G401.6 (cell line): ENCODE measurements around the gene CRYBB1.

ENCODE experiments used
- FAIRE-seq: peaks from 2 replicates; lab custom pipeline; 2012; peaks lifted over from hg19 to GRCh38; lab: Jason Lieb, UNC

Gene CRYBB1

DNA sequence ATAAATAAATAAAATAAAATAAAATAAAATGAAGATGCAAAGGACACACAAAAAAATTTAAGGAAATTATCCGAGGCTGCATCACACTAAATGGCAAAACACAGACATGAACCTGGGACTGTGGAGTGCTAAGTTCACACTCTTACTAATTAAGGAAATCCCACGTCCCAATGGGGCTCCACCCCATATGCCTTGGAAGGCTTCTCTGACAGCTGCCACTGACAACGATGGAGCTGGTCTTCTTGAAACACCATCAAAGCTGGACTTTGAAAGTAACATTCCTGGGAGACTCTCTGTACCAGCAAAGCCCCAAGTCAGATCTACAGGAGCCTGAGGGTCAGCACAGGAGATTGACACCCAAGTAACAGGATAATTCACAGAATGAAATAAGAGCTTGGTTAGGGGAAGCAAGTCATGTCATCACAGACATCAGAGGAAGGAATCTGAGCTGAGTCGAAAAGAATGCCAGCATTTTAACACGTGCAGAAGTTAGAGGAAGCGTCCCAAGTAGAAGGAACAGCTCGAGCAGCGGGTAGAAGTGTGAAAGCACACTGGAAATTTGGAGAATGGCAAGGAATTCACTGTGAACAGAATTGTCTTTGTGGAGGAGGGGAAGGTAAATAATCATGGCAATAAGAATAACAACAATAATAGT is 41.7 kb downstream of the CRYBB1 start:
- no peak for FAIRE-seq

DNA sequence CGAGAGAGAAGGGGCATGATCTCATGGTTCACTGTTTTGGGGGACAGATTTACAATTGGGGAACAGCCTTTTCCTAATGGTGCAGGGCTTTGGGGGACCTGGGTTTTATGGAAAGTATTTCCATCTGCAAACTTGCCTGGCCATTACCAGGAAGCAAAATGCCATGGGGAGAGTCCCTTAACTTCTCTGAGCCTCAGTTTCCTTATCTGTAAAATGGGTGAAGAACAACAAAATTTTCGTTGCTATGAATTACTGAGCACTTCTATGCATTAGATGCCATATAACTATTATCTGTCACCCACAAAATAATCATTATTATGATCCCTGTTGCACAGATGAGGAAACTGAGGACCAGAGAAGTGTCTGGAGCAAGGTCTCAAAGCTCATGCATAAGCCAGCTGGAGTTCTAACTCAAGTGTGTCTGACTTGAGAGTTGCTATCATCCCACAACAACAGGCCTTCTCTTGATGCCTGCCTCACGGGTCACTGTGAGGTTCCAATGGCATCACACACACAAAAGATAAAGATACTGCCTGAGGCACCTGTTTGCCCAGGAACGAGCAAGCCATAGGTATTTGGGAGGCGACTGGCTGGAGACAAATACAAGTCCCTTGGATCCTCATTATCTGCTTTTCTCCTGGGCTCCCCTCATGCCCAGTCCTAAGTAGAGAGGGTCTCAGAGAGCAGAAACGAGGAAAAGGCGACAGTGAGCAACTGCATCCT is 43.7 kb downstream of the CRYBB1 start:
- no peak for FAIRE-seq

DNA sequence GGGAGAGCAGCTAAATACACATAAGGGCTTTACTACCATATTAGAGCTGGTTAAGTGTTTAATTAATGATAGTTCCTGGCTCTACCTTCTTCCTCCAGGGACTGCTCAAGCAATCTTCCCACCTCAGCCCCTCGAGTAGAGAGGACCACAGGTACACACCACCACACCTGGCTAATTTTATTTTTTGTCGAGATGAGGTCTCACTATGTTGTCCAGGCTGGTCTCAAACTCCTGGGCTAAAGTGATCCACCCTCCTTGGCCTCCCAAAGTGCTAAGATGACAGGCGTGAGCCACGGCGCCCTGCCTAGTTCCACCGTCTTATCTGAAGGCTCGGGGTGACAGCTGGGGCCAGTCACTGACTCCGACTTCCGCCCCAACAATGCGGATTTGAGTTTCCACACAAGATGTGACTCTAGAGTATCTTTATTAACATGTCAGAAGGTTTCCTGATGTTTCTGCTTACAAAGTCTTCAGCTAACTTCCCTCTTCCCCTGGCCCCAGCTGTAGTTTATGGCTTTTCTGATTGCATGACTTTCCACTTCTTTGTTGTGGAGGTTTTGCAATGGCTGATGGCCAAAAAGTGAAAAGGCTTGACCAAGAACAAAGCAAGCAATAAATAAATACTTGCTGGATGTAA is 44.7 kb downstream of the CRYBB1 start:
- FAIRE-seq: no peak

DNA sequence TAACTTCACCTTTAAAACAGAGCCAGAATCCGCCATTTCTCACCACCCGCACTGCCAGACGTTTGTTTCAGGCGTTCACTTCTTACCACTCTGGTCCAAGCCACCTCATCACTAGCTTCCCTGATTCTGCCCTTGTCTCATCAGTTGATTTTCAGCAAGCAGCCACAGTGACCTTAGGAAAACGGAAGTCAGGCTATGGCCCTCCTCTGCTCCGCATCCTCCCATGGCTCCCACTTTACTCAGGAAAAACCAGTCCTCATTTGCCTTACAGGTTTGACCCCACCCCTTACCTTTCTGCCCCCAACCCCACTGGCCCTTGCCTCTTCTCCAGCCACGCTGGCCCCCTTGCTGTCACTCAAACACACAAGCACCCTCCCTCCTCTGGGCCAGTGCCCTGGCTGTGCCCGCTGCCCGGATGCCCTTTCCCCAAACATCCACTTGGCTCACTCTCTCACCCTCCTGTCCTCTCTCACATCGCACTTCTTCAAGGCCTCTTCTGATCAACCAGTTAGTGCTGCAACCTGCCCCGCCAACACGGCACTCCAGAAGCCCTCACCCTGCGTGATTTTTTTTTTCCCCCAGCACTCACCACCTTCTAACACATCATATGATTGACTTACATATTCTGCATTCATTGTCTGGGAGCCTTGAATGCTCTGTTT is 46.8 kb downstream of the CRYBB1 start:
- no peak for FAIRE-seq

DNA sequence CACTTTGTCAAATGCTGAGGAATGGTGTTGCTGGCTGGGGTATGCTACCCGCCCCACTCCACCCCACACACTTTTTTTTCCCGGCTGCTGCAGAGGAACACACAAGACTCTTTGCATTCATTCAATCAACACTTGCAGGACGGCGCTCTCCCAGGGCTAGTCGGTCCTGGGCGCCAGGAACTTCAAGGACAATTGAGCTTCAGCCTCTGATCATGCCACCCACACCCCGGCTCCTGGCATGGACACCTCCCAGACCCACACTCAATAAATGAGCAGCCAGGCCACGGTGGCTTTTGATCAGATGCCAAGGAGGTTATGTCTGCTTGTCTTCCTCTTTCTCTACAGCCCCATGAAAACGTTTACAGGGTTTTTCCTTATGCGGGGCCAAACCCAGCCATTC is 47.7 kb downstream of the CRYBB1 start:
- no peak for FAIRE-seq

DNA sequence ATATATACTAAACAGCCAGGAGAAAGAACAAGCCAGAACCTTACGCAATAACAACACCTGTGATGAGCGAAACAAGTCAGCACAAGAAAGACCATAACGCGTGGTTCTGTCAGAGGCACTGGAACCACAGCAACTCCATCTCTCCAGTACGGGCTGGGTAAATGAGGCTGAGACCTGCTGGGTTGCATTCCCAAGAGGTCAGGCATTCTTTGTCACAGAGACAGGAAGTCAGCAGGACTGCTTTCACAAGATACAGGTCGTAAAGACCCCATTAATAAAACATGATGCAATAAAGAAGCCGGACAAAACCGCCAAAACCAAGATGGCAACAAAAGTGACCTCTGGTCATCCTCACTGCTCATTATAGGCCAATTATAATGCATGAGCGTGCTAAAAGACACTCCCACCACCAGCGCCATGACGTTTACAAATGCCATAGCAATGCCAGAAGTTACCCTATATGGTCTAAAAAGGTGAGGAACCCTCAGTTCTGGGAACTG is 49.6 kb downstream of the CRYBB1 start:
- FAIRE-seq: no peak

DNA sequence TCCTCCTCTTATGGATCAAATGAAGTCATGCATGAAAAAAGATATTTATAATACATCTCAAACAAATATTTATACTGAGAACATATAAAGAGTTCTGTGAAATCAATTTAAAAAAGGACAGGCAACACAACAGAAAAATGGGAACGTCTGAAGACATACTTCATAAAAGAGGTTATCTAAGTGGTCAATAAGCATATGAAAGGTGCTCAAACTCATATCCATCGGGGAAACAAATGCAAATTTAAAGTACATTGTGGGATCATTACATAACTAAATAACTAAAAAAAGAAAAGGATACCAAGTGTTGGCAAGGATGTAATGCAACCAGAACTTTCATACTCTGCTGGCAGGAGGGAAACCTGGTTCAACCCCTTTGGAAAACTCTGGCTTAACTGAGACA is 50.2 kb downstream of the CRYBB1 start:
- FAIRE-seq: no peak

DNA sequence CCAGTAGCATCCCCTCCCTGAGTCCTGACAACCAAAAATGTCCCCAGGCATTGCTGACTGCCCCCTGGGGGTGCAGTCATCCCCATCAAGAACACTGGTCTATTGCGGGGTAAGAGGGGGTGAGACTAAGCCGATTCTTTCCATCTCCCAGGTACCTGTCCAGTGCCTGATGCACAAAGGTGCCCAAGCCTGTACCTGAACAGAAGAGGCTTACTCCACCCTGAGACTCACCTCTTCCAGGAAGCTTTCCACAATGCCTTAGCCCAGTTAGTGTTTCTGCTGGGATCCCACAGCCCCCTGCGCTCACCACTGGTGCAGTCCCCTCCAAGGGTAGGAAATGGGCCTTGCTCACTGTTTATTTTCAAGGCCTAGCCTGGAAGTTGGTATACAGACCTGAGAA is 50.8 kb downstream of the CRYBB1 start:
- FAIRE-seq: no peak

DNA sequence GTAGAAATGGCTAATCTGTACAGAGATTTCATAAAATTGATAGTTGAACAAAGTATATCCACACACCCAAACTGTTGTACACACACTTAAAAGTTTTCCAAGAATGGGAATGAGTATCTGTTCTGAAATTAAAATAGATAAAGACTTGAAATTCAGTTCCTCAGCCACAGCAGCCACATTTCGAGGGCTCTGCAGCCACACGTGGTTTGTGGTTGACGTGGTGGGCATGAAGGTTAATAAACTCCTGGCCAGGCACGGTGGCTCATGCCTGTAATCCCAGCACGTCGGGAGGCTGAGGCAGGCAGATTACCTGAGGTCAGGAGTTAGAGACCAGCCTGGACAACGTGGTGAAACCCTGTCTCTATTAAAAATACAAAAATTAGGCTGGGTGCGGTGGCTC is 51.9 kb downstream of the CRYBB1 start:
- no peak for FAIRE-seq

DNA sequence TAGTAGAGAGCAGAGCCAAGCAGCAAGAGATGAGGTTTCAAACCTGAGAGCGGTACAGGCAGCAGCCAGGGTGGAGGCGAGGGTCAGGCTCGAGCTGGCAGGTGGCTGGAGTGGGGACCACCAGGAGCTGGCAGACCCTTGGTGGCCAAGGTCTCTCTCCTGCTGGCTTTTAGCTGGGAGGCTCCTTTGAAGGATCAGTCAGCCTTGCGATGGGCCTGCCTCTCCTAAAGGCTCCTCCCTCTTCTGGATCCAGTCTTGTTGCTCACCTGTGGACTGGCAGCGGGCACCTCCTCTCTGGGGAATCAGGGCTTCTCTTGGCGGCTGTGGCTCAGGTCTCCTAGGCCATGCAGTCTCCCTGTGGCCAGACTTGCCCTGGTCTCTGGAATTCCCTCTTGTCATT is 52.6 kb downstream of the CRYBB1 start:
- no peak for FAIRE-seq

DNA sequence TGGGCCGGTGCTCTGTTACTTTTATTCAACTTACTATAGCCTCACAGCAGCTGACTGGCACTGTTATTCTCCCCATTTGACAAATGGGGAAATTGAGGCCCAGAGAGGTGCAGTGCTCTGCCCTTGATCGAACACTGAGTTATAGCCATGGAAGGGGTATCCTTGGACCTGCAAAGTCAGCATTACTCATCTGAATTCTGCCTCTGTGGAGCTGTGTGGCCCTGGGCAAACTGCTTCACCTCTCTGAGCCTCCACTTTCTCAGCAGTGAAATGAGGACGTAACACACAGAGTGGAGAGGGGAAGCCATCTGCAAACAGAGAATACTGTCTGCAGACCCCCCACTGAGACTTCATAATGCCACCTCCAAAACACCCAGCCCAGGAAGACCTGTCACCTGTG is 53.2 kb downstream of the CRYBB1 start:
- no peak for FAIRE-seq

DNA sequence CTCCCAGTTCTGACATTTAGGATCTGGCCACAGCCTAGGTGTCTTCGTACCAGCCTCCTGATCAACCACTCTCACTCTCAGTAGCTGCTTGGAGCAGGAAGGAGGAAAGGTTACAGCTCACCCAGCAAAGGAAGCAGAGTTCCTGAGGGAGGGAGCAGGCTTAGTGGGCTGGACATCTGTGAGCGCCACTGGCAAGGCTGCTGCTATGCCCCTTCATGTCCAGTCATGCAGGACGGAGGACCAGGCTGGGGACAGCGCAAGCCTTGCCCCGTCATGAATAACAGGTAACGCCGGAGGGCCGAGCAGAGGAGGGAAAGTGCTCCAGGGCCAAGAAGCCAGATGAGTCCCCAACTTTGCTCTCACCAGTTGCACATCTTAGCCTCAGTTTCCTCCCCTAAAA is 53.6 kb downstream of the CRYBB1 start:
- FAIRE-seq: no peak

DNA sequence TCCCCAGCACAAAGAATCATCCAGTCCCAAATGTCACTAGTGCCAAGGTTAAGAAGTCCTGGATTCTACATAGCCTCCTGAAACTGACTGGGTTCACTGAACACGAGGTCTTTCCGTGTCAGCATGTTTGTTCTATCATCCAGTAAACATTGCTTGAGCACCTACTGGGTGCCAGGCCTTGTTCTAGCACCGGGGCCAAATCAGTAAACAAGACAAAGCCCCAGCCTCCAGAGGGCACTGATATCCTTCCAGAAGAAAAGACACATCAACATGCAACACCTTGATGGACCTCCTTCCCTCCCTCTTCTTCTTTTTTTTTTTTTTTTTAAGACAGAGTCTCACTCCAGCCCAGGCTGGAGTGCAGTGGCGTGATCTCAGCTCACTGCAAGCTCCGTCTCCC is 54.8 kb downstream of the CRYBB1 start:
- FAIRE-seq: no peak

DNA sequence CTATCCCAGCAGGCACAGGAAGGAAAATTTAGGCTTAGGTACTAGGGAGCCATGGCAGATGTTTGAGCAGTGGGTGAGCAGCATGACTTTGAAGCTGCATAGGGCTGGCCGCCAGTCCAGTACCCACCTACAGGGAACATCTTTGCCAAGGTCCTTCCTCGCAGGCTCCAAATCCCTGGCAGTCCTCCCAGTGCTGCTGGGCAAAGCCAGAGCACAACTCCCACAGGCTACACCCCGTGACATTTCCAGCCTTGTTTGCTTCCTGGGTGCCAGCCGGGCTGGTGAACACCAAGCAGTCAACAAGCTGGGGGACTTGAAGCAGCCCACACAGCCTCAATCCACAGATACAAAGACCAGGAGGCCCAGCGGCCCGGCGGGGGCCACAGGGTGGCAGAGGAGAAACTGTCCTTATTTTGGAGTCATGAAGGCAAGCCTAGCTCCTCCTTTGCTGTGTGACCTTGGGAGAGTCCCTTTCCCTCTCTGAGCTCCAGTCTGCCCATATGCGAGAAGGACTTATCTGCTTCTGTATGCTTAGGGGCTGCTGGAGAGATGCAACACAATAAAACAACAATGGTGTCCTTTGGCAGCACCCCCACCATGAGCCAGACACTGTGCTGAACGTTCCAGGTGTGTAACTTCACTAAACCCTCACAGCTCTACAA is 55.9 kb downstream of the CRYBB1 start:
- no peak for FAIRE-seq

DNA sequence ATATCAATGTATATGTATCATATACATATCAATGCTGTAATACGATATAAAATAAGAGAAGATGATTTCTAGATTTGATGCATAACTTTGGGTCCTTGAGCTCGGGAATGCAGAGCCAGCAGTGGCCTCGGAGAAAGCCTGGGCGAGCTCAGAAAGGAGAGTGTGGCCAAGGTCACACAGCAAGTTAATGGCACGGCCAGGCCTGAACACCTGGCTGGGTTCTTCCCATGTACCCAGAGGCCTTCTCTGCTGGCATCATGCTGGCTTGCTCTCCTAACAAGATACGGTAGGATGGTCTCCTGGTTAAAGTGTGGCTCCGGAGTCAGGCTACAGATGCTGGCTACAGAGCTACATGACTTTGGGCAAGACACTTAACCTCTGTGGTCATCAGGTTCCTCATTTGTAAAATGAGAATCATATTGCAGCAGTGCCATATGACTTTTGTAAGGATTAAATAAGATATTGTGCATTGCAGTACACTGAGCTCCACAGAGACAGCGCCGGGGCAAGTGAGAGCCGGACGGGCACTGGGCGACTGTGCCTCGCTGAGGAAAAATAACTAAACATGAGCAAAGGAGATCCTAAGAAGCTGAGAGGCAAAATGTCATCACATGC is 57.8 kb downstream of the CRYBB1 start:
- FAIRE-seq: no peak

DNA sequence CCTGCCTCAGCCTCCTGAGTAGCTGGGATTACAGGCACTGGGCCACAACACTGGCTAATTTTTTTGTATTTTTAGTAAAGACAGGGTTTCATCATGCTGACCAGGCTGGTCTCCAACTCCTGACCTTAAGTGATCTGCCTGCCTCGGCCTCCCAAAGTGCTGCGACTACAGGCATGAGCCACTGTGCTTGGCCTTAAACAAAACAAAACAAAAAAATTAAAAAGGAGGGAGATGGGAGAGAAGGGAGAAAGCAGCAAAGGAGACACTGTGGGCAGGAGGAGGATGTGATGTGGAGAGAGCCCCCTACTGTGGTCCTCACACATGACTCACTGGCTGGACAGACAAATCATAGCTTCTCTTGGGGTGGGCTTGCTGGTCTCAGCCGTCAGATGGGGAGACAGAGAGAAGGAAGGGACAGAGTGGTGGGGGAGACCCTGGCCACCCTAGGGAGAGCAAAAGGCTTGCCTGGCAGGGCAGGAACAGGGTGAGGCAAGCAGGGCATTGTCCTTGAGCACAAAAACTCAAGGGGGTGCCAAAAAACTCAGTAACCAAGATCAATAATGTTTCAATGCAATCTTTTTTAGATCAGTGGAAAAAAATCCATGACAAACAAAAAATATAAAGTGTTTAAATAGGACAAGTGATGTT is 59.5 kb downstream of the CRYBB1 start:
- FAIRE-seq: no peak

DNA sequence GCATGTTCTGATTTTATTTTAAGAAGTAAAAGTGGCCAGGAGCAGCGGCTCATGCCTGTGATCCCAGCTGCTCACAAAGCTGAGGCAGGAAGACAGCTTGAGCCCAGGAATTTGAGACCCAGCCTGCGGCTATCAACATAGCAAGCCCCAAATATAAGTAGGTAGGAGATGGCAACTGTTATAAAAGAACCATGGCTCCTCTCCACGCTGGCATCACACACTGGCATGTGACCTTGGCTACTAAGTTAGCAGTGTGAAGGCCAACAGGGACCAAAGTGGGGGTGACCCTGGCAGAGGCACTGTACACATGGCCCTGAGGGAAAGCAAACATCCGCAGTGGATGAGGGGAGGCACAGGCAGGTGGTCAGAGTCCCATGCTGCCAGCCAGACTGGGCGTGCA is 60.9 kb downstream of the CRYBB1 start:
- FAIRE-seq: no peak

DNA sequence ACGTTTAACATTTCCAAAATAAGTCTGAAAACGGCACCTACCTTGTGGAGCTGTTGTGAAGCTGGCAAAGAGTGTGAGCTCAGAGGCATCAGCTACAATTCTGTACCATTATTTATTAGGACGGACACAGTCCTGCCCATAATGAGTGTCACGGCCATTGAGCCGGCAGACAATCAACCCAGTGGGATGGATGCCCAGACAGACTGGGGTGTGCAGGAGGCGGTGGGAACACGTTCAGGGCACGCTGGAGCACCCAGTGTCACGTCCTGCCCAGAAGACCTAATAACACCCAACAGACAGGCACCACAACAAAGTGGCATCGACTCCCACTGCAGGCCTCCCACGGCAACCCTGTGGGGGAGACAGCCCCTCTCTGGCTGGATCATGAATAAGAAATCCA is 62.3 kb downstream of the CRYBB1 start:
- FAIRE-seq: no peak

DNA sequence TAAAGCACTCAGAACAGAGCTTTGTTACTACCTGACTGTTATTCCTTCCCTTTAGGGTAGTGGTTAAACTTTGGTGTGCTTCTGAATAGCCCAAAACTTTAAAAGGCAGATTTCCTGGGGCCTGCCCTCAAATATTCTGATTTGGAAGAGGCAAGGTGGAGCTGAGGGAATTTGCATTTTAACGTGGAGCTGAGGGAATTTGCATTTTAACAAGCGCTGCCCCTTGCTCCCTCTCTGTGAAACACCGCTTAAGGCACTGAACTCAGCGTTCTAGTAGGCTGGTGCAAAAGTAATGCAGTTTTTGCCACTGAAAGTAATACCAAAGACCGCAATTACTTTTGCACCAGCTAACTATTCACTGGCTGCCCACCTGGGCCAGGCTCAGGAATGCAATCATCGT is 62.9 kb downstream of the CRYBB1 start:
- FAIRE-seq: no peak

DNA sequence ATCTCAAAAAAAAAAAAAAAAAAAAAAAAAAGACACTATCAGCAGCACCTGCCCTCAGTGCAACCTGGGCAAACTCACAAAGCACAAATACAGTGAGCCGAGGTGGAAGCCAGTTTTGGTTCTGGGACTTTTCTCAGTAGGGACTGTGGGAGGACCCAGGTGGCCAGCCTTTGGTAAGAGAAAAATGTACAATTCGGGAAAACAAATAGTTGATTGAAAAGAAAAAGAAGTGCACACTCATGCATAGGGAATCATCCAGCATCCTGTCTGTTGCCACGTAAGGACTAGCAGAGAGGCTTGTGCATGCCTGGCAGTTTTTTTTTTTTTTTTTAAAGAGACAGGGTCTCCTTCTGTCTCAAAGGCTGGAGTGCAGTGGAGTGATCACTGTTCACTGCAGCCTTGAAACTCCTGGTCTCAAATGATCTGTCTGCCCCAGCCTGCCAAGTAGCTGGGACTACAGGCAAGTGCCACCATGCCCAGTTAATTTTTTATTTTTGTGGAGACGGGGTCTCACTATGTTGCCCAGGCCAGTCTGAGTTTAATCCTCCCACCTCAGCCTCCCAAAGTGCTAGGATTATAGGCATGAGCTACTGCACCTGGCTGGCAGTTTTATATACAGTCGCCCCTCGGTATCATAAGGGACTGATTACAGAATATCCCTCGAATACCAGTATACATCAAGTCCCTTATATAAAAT is 64.6 kb downstream of the CRYBB1 start:
- no peak for FAIRE-seq

DNA sequence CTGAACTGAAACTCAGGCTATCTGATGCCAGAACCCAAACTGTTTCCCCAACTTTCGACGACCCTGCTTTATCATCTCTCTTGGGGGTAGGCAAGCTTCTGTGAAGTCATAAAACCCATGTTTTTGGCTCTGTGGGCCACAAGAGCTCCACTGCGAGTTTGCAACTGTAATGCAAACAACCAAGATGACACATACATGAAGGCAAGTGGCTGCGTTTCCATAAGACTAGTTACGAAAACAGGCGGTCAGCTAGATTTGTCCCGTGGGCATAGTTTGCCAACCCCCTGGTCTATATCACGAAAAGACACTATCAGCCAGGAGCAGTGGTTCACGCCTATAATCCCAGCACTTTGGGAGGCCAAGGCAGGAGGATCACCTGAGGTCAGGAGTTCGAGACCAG is 65.4 kb downstream of the CRYBB1 start:
- no peak for FAIRE-seq
